ENCODE results near the gene TBCK.
"Not testable (repeated sequence)": the region's sequence is repeated elsewhere in the genome, so short reads cannot be mapped to it uniquely, and the experiment has no call there.

Gene TBCK

DNA sequence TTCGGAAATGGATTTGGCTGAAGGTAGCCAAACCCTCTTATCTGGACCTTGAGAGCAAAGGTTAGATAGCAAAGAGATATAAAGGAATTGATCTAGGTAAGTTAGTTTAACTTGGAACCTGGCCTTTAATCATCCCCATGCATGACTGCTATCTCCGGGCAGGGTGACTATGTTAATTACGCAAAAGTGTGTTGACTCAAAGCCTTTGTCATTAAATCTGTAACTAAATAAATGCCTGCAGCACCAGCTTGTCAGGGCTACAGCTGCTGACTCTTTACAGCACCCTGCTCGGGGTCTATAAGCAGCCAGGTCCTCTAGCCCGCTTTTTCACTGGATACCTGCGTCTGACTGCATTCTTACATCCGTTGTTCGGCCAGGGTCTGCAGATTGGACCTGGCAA, 201.7 kb downstream of the TBCK start:
- DNase-seq (ENCODE audit: low spot score), result no peak

DNA sequence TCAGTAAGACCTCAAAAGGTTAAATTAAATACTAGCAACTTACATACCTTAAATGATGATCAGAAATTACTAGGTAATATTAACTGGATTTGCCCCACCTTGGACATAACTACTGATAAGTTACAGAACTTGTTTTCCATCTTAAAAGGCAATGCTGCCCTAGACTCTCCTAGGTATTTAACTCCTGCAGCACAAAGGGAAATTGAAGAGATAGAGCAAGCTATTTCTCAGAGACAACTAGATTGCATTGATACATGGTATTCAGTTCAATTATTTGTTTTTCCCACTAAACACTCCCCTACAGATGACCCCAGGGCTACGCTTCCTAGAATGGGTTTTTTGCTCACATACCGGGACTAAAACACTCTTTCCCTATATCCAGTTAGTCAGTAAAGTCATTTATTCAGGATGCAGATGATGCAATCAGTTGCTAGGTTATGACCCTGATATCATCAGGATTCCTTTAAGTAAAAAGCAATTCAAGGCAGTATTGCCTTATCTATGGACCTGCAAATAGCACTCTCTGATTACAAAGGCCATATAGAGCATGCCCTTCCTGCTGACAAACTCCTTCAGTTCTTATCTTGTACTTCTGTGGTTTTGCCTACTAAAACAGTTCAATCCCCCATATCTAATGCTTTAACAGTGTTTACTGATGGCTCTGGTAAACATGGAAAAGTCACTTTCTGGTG, 204.1 kb downstream of the TBCK start:
- DNase-seq (ENCODE audit: low spot score), result not testable (repeated sequence)

DNA sequence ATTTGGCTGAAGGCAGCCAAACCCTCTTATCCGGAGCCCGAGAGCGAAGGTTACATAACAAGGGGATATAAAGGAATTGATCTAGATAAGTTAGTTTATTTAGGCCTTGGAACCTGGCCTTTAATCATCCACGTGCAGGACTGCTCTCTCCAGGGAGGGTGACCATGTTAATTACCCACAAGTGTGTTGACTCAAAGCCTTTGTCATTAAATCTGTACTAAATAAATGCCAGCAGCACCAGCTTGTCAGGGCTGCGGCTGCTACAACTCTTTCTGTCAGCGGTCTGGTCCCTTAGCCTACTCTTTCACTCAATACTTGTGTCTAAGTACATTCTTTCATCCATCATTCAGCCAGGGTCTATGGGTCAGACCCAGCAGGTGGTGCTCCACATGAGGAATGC, 206.1 kb downstream of the TBCK start:
- no peak for DNase-seq (ENCODE audit: low spot score)

DNA sequence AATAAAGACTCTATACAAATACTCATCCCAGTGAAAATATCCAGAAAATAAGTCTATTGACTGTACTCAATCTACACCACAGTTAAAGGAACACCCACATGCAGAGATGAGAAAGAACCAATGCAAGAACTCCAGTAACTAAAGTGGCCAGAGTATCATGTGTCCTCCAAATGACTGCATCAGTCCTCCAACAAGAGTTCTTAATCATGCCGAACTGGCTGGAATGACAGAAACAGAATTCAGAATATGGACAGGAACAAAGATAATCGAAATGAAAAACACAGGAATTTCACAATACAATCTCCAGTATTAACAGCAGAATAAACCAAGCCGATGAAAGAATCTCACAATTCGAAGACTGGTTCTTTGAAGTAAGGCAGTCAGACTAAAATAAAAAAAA, 210.3 kb downstream of the TBCK start:
- no peak for DNase-seq (ENCODE audit: low spot score)

DNA sequence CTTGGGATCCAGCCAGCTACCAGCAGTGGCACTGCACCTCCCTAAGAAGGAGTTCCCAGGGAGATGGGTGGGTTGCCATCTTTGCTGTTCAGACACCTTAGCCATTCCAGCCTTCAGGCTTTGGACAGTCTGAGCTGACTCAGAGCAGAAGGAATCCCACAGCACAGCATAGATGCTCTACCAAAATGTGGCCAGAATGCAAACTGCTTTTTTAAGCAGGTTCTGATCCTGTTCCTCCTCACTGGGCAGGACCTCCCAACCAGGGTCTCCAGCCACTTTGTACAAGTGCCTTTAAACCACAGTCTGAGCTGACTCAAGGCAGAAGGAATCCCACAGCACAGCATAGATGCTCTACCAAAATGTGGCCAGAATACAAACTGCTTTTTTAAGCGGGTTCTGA, 211.7 kb downstream of the TBCK start:
- DNase-seq (ENCODE audit: low spot score), result no peak

DNA sequence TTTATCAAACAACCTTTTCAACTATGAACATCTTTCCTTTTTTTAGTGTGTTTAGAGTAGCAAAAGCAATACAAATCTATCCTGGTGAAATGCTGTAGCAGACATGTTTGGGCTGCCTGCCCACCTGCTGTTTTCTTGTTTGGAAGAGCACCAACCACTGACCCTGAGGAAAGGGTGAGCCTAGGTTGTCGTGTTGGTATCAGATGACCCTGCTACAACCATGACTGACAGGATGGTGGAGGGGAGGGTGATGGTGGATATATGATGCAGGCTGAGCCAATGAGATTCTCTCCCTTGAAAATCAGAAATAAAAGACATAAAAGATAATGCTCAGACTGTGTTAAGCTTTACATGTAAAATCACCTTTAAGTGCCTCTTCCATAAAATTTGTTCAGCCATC, 219.6 kb downstream of the TBCK start:
- no peak for DNase-seq (ENCODE audit: low spot score)

DNA sequence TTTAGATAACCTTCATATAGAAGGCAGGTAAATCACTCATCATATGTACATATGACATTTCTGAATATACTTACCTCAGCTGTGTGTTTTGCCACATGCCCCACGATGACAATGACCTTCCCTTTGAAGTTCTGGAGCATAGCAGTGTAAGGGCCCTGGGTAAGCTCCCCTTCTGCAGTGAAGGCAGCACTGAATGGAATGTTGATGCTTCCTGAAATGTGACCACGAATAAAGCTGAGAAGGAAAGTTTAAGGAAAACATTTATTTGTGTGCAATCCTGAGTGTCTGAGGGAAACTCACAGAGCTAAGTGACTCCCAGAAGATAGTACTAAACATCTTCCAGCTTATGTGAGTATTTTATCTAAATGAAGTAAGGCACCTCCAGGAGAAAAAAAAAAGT, 220.6 kb downstream of the TBCK start:
- DNase-seq (ENCODE audit: low spot score), result no peak

DNA sequence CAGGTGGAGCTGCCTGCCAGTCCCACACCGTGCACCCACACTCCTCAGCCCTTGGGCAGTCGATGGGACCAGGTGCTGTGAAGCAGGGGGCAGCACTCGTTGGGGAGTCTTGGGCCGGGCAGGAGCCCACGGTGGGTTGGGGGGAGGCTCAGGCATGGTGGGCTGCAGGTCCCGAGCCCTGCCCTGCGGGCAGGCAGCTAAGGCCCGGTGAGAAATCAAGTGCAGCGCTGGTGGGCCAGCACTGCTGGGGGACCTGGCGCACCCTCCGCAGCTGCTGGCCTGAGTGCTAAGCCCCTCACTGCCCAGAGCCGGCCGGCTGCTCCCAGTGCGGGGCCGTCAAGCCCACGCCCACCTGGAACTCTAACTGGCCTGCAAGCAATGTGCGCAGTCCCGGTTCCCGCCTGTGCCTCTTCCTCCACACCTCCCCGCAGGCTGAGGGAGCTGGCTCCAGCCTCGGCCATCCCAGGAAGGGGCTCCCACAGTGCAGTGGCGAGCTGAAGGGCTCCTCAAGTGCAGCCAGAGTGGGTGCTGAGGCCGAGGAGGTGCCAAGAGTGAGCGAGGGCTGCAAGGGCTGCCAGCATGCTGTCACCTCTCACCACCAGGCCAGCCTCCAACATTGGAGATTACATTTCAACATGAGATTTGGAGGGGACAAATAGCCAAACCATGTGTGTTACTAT, 223.5 kb downstream of the TBCK start:
- DNase-seq (ENCODE audit: low spot score), result no peak

DNA sequence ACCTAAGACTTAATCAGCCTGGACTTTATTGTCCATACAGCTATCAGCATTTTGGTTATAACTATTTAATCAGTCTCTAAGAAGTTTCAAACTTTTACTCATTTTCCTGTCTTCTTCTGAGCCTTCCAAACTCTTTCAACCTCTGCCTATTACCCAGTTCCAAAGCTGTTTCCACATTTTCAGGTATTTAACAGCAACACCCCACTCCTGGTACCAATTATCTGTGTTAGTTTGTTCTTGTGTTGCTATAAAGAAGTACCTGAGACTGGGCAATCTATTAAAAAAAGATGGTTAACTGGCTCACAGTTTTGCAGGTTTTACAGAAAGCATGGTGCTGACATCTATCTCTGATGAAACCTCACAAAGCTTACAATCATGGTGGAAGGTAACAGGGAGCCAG, 225.2 kb downstream of the TBCK start:
- DNase-seq (ENCODE audit: low spot score), result no peak

DNA sequence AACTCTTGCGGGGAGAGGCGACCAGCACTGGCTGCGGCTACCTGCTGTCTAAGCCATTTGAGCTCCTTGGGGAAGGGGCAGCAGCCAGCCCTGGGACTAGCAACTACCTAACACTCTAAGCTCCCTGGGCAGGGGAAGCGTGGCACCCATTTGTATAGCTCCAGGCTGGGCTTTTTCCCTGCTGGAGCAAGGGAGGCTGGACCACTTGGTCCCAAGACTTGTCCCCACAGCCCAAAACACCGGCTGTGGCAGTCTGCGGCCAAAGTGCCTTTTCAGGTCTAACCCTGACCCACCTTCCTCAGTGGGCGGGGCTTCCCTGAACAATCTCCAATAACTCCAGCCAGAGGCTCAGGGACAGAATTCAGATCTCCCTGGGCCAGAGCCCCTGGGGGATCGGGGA, 232.9 kb downstream of the TBCK start:
- no peak for DNase-seq (ENCODE audit: low spot score)

DNA sequence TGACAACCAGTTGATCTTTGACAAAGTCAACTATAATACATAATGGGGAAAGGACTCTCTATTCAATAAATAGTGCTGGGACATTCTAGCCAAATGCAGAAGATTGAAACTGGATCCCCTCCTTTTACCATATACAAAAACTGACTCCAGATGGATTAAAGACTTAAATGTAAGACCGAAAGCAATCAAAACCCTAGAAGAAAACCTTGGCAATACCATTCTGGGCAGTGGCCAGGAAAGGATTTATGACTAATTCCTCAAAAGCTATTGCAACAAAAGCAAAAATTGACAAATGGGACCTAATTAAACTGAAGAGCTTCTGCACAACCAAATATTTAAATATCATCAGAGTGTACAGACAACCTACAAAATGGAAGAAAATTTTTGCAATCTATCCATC, 235.6 kb downstream of the TBCK start:
- DNase-seq (ENCODE audit: low spot score), result no peak

DNA sequence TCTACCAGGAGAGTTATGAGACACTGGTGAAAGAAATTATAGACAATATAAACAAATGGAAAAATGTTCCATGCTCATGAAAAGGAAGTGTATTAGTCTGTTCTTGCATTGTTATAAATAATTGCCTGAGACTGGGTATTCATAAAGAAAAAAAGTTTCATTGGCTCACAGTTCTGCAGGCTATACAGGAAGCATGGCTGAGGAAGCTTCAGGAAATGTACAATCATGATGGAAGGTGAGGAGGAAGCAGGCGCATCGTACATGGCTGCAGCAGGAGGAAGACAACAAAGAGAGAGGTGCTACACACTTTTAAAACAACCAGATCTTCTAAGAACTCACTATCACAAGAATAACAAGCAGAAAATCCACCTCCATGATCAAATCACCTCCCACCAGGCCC, 236.4 kb downstream of the TBCK start:
- DNase-seq (ENCODE audit: low spot score), result no peak

DNA sequence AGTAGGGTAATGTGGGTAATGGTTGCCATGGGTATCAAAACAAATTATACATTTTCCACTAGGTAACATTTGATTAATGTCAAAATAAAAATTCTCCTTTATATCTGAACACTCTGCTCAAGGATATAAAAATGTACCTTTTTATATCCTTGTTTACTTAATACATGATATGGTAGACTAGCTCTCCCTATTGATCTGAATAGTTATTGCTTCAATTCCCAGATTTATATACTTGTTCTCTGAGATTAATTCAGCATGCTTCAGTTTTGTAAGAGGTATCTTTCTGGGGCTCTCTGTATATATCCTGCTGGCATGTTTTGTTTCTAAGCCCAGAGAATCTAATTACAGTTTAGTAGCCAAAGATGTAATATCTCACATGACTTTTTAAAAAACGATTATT, 251.0 kb downstream of the TBCK start:
- no peak for DNase-seq (ENCODE audit: low spot score)

DNA sequence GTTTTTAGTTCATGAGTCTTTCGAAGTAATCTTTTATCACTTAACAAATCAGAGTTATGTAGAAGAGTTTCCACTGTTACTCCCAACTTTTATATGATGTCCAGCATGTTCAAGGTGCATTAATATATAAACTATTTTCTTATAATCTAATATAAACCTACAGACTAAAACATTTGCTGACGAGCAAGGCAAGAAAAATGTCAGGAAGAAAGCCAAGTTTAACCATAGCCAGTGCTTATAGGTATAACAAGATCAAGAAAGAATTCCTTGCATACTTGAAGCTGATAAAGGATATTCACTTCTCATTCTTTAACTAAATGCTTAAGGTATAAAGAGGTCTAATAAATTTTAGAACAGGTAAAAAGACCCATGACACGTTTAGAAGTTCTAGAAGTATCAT, 253.0 kb downstream of the TBCK start:
- DNase-seq (ENCODE audit: low spot score), result no peak

DNA sequence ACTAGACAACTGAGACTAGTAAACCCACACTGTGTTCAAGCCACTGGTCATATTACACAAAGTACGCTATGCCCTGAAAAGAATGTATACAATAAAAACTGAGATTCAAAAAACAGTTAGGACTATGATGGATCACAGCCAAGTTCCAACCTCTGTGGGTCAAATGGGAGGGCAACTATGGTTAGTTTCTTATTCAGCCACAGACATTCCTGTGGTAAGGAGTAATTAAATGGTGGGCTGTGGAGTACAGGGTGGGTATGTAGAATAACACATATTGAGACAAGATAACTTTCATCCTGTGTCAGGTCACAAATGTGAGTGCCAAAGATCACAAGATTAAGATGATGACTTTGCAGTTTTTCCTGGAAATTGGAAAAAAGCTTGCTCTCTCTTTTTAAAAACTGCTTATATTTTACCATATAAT, 253.5 kb downstream of the TBCK start:
- DNase-seq (ENCODE audit: low spot score), result no peak

DNA sequence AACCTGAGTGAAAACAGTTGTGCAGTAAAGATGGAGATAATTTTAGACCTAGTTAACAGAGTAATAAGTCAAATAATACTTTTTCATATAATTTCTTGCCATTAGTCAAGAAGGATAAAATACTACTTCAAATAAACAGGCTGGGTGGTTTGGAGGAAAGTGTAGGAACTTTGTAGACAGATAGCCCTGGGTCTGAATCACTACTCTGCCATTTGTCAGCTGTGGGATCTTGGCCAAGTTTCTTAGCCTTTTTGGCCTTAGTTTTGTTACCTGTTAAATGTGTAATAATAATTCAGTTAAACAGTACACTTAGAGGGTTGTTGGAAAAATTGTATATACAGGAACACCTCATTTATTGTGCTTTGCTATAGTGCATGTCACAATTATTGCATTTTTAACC, 257.1 kb downstream of the TBCK start:
- DNase-seq (ENCODE audit: low spot score), result no peak

DNA sequence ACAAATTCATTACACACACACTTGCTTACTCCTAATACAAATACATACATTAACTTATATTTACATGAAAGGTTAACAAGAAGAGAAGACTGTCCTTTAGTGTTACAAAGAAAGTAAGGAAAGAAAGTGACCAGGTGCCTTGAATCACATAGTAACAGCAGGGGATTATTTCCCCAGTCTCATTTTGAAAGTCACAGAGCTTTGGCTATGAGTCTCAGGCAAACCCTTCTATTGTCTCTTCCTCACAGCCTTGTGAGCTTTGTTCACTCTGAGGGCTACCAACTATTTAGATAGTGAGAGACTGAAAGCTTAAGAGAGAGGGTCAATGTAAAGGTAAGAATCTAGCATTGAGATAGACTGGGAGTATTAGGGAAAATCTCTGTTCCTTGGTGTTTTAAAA, 259.1 kb downstream of the TBCK start:
- DNase-seq (ENCODE audit: low spot score), result no peak

DNA sequence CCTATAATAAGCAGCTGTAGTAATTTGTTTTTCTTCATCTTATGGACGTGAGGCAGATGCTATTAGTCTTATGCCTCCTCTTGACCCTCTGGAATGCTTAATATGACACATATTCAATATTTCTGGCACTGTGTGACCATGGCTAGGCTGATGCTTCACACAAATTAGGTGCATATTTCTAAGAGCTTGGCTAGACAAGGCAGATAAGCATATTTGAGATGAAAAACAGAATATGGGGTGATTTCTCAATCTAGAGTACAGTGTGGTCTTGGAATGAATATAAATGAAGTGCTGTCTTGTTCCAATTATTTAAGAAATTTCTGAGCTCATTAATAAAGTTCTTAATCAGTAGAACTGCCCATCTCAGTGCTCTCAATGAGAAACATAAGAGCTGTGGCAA, 264.5 kb downstream of the TBCK start:
- no peak for DNase-seq (ENCODE audit: low spot score)

DNA sequence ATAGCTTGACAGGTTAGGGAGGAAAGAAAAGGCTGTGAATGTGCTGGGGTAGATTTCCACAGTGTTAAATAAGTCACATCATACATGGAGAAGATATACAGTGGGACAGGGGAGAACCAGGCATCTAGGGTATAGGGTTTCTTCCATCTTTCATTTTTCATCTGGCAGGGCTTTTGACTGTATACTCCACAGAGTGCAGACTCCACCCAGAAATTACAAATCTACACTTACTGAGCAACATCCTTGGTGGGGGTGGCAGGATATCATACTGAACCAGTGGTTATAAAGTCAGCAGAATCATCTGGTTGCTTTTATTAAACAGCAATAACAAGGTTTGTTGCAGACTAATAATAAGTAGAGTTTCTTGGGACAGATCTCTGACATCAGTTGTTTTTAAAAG, 266.5 kb downstream of the TBCK start:
- DNase-seq (ENCODE audit: low spot score), result no peak

DNA sequence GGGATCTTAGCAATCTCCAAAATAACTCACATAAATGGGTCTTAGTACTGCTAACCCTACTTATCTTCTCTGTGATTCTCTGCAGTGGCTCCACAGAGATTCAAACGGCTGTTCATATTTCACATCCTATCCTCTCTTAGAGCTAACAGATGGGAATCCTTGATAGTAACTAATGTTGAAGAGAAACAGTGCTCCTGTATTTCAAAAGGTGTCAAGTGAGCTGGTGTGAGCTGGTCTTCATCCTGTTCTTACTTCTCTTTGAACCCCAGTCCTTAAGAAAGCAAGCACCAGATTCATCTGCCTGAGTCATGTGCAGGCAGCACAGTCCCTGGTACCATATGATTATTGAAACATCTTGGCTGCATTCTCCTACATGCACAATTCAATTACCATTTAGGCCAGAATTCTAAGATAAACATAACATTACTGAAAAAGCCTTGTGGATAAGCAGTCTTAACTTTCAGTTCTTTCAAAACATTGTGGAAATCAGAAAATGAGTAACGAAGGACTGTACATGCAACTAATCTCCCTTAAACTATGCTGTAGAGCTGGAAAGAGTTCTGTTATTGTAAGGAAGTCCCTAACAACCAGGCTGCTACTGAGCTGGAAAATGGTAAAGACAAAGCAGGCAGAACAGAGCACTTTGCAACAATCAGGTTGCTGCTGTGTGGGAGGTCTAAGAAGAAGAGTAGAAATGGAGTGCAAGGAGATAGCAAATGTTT, 267.6 kb downstream of the TBCK start:
- no peak for DNase-seq (ENCODE audit: low spot score)

DNA sequence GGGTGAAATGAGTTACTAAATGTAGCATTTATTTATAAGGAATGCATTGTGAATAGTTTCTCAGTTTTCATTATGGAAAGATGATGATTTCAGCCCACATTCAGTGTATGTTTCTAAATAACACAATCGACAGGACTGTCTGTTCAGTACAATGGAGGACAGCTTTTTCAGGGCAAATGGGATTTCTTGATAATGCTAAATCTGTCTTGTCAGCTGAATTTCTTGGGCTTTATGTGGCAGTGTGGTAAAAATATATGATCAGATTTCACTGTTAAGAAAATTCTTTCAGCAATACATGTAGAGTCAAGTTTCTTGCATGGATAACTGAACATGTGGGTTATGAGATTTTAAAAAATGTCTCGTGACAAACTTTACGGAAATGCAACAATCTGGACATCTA, 269.9 kb downstream of the TBCK start:
- no peak for DNase-seq (ENCODE audit: low spot score)

DNA sequence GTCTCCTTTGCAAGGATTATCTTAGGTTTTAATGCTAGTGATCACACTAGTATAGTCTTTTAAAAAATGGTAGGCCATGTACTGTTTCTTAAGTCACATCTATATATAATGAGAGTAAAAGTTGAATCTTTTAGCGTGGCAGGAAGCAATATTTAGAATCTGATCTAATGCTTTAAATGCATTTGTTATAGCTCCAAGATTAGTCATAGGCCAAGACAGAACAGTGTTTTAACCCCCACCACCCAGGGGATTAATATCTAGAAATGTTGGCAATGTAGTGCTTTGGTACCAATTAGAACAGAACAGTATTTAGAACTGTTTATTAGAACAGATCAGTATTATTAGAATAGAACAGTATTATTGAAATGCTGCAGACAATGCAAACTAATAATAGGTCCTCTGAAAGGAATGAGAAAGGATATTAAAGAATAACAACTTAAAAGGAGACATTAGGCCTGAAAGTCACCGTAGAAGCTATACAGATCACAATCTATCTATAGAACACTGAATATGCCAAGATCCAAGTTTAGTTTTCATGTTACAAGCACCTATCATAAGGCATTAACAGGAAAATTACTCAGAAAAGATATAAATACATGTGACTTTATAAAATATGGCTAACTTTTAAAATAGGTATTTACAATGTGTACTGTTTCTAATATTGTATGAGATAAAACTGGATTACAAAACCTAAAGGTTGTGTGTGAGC, 274.6 kb downstream of the TBCK start:
- no peak for DNase-seq (ENCODE audit: low spot score)

DNA sequence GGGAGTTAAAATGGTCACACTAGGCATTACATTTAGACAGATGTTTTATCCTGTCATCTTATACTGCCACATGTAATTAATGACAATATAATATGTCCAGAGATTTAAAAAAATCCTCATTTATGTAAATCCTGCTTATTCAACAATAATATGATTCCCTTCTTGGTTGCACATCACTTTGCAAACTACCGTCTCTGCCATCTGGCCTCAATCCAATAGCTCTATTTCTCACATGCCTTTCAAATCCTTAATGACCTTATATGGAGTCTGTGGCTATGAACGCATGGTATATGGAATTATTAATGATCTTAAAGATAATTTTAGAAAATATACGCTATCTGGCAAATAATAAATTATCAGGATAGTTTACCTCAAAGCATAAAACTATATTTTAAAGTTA, 276.2 kb downstream of the TBCK start:
- no peak for DNase-seq (ENCODE audit: low spot score)

Measured in germinal center (tissue), 1 donor.